HepG2 (cell line): ENCODE data around the gene CCDC93. TPM values are rescaled to one million over a fixed set of nuclear protein-coding genes. Genes with fewer than 3 reads are reported as not detected.

Experiments used
- ATF7 ChIP-seq, 2 experiments: fragments of 450-650 bp in 1 of 2; sonication (generic) in 1 of 2; formaldehyde crosslinking in 1 of 2; IDR thresholded peaks; 2 replicates each; pipeline versions ENCODE4 v1.4.0 to v1.6.1; 2016 to 2020; ENCODE audit warnings: antibody characterized with exemption in 1 of 2, mild to moderate bottlenecking in 1 of 2, missing genetic modification reagents in 1 of 2
- CAMTA2 ChIP-seq: sonication (generic); formaldehyde crosslinking; IDR thresholded peaks from 2 replicates; pipeline ENCODE4 v1.4.0; 2020; ENCODE audit warnings: mild to moderate bottlenecking, missing genetic modification reagents, borderline replicate concordance
- CBFB ChIP-seq: sonication (generic); formaldehyde crosslinking; IDR thresholded peaks from 2 replicates; pipeline ENCODE4 v1.4.0; 2020; ENCODE audit warnings: missing genetic modification reagents
- ELF4 ChIP-seq: sonication (generic); formaldehyde crosslinking; IDR thresholded peaks from 2 replicates; pipeline ENCODE4 v1.5.0; 2020; ENCODE audit warnings: missing genetic modification reagents, mild to moderate bottlenecking, moderate library complexity, borderline replicate concordance
- GLI4 ChIP-seq: sonication (generic); formaldehyde crosslinking; IDR thresholded peaks from 2 replicates; pipeline ENCODE4 v1.5.1; 2020; ENCODE audit warnings: missing genetic modification reagents, mild to moderate bottlenecking, moderate library complexity, borderline replicate concordance
- HNF4A ChIP-seq: sonication (generic); formaldehyde crosslinking; IDR thresholded peaks from 2 replicates; pipeline ENCODE4 v1.4.0; 2020; ENCODE audit warnings: missing genetic modification reagents
- HOXD1 ChIP-seq: sonication (generic); formaldehyde crosslinking; IDR thresholded peaks from 2 replicates; pipeline ENCODE4 v1.5.0; 2020; ENCODE audit warnings: missing genetic modification reagents
- LBX2 ChIP-seq: sonication (generic); formaldehyde crosslinking; IDR thresholded peaks from 2 replicates; pipeline ENCODE4 v1.5.0; 2020; ENCODE audit warnings: missing genetic modification reagents, mild to moderate bottlenecking, borderline replicate concordance
- NR2F2 ChIP-seq: IDR thresholded peaks from 2 replicates; pipeline ENCODE4 v1.6.1; 2012; ENCODE audit warnings: low read depth, inconsistent platforms, borderline replicate concordance
- TAF1 ChIP-seq: sonication (generic); formaldehyde crosslinking; IDR thresholded peaks from 2 replicates; pipeline ENCODE4 v1.4.0; 2020; ENCODE audit warnings: missing genetic modification reagents
- ZNF138 ChIP-seq: sonication (generic); formaldehyde crosslinking; IDR thresholded peaks from 2 replicates; pipeline ENCODE4 v1.5.0; 2020; ENCODE audit warnings: mild to moderate bottlenecking, low read depth, missing genetic modification reagents
- ZNF331 ChIP-seq: sonication (generic); formaldehyde crosslinking; IDR thresholded peaks from 2 replicates; pipeline ENCODE4 v1.4.0; 2020; ENCODE audit warnings: missing genetic modification reagents
- ZNF713 ChIP-seq: sonication (generic); formaldehyde crosslinking; IDR thresholded peaks from 2 replicates; pipeline ENCODE4 v1.4.0; 2020; ENCODE audit warnings: mild to moderate bottlenecking, missing genetic modification reagents
- ZNF75D ChIP-seq: sonication (generic); formaldehyde crosslinking; IDR thresholded peaks from 2 replicates; pipeline ENCODE4 v1.8.1; 2023; ENCODE audit warnings: missing genetic modification reagents, mild to moderate bottlenecking, borderline replicate concordance
- ZNF781 ChIP-seq: sonication (generic); formaldehyde crosslinking; IDR thresholded peaks from 2 replicates; pipeline ENCODE4 v1.5.1; 2020; ENCODE audit warnings: borderline replicate concordance, mild to moderate bottlenecking, missing genetic modification reagents; ENCODE audit errors: not compliant biosample characterization
- polyA plus RNA-seq, 8 experiments: library from polyadenylated mRNA; depleted of rRNA in 3 of 8; stranded (reverse) in 7 of 8; unstranded in 1 of 8; fragments of >200 nt; fragmentation: Illumina TruSeq in 4 of 8; extraction: Trizol in 4 of 8; gene quantifications; 2 replicates each; pipeline versions ENCODE4 v1.2.1 to v1.2.3, GENCODE V29; 2011 to 2016; ENCODE audit warnings: low read depth in 4 of 8, missing spikeins in 1 of 8, mixed read lengths in 1 of 8; ENCODE audit not compliant: insufficient read depth in 1 of 8
- total RNA-seq, 5 experiments: library from RNA; depleted of rRNA; stranded (reverse); fragments of >200 nt; fragmentation: Illumina TruSeq; extraction: Trizol; gene quantifications; 2 replicates each; pipeline ENCODE4 v1.2.3, GENCODE V29; 2016; ENCODE audit warnings: low read depth in 1 of 5
- TF ChIP-seq, protein P1 (sequence below): sonication (generic); formaldehyde crosslinking; IDR thresholded peaks from 2 replicates; pipeline ENCODE4 v1.5.1; 2020; ENCODE audit warnings: mild to moderate bottlenecking, missing genetic modification reagents, moderate library complexity
- TF ChIP-seq, protein P2 (sequence below): sonication (generic); formaldehyde crosslinking; IDR thresholded peaks from 2 replicates; pipeline ENCODE4 v1.8.0; 2022; ENCODE audit warnings: mild to moderate bottlenecking, missing genetic modification reagents; ENCODE audit not compliant: insufficient replicate concordance
- TF ChIP-seq, protein P3 (sequence below): sonication (generic); formaldehyde crosslinking; IDR thresholded peaks from 2 replicates; pipeline ENCODE4 v1.4.0; 2020; ENCODE audit warnings: missing genetic modification reagents, borderline replicate concordance

Gene CCDC93
- total and polyA plus RNA-seq, 2 of the 13 experiments (the other 11 are each of a cell fraction or from before 2014, with no cell fraction given), result 37.2 to 53.2 TPM

GRCh38 chr2:118014492-118014824 is 588 bp upstream of the CCDC93 start (continued):
- no peak for TF ChIP-seq ATF7 (IDR thresholded peaks at IDR 0.05)
- 0 out of 2 replicates have a peak, but pooled peaks have one; percentile 7 for TF ChIP-seq ATF7 (CRISPR knock-in tag; IDR thresholded peaks at IDR 0.05)
- TF ChIP-seq NR2F2, result 0 out of 2 replicates have a peak, but pooled peaks have one; percentile 12
- peak; percentile 54; the same call in 1 of the 2 replicates for TF ChIP-seq GLI4 (CRISPR knock-in tag)
- TF ChIP-seq ZNF781 (CRISPR knock-in tag), result peak; percentile 22
- 0 out of 2 replicates have a peak, but pooled peaks have one; percentile 0 for TF ChIP-seq HNF4A (CRISPR knock-in tag)
- TF ChIP-seq, protein P1, sequence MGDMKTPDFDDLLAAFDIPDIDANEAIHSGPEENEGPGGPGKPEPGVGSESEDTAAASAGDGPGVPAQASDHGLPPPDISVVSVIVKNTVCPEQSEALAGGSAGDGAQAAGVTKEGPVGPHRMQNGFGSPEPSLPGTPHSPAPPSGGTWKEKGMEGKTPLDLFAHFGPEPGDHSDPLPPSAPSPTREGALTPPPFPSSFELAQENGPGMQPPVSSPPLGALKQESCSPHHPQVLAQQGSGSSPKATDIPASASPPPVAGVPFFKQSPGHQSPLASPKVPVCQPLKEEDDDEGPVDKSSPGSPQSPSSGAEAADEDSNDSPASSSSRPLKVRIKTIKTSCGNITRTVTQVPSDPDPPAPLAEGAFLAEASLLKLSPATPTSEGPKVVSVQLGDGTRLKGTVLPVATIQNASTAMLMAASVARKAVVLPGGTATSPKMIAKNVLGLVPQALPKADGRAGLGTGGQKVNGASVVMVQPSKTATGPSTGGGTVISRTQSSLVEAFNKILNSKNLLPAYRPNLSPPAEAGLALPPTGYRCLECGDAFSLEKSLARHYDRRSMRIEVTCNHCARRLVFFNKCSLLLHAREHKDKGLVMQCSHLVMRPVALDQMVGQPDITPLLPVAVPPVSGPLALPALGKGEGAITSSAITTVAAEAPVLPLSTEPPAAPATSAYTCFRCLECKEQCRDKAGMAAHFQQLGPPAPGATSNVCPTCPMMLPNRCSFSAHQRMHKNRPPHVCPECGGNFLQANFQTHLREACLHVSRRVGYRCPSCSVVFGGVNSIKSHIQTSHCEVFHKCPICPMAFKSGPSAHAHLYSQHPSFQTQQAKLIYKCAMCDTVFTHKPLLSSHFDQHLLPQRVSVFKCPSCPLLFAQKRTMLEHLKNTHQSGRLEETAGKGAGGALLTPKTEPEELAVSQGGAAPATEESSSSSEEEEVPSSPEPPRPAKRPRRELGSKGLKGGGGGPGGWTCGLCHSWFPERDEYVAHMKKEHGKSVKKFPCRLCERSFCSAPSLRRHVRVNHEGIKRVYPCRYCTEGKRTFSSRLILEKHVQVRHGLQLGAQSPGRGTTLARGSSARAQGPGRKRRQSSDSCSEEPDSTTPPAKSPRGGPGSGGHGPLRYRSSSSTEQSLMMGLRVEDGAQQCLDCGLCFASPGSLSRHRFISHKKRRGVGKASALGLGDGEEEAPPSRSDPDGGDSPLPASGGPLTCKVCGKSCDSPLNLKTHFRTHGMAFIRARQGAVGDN (CRISPR knock-in tag), result peak; percentile 44; the same call in 1 of the 2 replicates
- TF ChIP-seq ZNF331 (CRISPR knock-in tag), result 0 out of 2 replicates have a peak, but pooled peaks have one; percentile 4
- TF ChIP-seq CAMTA2, result 0 out of 2 replicates have a peak, but pooled peaks have one; percentile 30
- TF ChIP-seq LBX2 (CRISPR knock-in tag), result no peak
- TF ChIP-seq, protein P2, sequence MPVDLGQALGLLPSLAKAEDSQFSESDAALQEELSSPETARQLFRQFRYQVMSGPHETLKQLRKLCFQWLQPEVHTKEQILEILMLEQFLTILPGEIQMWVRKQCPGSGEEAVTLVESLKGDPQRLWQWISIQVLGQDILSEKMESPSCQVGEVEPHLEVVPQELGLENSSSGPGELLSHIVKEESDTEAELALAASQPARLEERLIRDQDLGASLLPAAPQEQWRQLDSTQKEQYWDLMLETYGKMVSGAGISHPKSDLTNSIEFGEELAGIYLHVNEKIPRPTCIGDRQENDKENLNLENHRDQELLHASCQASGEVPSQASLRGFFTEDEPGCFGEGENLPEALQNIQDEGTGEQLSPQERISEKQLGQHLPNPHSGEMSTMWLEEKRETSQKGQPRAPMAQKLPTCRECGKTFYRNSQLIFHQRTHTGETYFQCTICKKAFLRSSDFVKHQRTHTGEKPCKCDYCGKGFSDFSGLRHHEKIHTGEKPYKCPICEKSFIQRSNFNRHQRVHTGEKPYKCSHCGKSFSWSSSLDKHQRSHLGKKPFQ (CRISPR knock-in tag), result no peak
- TF ChIP-seq TAF1 (CRISPR knock-in tag), result no peak
- TF ChIP-seq CBFB (CRISPR knock-in tag), result 0 out of 2 replicates have a peak, but pooled peaks have one; percentile 0
- TF ChIP-seq ZNF713 (CRISPR knock-in tag), result 0 out of 2 replicates have a peak, but pooled peaks have one; percentile 21
- TF ChIP-seq HOXD1 (CRISPR knock-in tag), result 0 out of 2 replicates have a peak, but pooled peaks have one; percentile 30
- TF ChIP-seq ELF4 (CRISPR knock-in tag), result 0 out of 2 replicates have a peak, but pooled peaks have one; percentile 62
- TF ChIP-seq ZNF75D (CRISPR knock-in tag), result no peak
- 0 out of 2 replicates have a peak, but pooled peaks have one; percentile 46 for TF ChIP-seq ZNF138 (CRISPR knock-in tag)
- TF ChIP-seq, protein P3, sequence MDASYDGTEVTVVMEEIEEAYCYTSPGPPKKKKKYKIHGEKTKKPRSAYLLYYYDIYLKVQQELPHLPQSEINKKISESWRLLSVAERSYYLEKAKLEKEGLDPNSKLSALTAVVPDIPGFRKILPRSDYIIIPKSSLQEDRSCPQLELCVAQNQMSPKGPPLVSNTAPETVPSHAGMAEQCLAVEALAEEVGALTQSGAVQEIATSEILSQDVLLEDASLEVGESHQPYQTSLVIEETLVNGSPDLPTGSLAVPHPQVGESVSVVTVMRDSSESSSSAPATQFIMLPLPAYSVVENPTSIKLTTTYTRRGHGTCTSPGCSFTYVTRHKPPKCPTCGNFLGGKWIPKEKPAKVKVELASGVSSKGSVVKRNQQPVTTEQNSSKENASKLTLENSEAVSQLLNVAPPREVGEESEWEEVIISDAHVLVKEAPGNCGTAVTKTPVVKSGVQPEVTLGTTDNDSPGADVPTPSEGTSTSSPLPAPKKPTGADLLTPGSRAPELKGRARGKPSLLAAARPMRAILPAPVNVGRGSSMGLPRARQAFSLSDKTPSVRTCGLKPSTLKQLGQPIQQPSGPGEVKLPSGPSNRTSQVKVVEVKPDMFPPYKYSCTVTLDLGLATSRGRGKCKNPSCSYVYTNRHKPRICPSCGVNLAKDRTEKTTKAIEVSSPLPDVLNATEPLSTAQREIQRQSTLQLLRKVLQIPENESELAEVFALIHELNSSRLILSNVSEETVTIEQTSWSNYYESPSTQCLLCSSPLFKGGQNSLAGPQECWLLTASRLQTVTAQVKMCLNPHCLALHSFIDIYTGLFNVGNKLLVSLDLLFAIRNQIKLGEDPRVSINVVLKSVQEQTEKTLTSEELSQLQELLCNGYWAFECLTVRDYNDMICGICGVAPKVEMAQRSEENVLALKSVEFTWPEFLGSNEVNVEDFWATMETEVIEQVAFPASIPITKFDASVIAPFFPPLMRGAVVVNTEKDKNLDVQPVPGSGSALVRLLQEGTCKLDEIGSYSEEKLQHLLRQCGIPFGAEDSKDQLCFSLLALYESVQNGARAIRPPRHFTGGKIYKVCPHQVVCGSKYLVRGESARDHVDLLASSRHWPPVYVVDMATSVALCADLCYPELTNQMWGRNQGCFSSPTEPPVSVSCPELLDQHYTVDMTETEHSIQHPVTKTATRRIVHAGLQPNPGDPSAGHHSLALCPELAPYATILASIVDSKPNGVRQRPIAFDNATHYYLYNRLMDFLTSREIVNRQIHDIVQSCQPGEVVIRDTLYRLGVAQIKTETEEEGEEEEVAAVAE, result peak; percentile 10; the same call in 1 of the 2 replicates
